ENCODE measurements around the gene PHYHIPL. TPM values are rescaled to one million over a fixed set of nuclear protein-coding genes. Genes with fewer than 3 reads are reported as not detected.

The PHYHIPL gene
- total and polyA plus RNA-seq, 2 of the 4 experiments (the other 2 are of a cell fraction), result not detected

DNA sequence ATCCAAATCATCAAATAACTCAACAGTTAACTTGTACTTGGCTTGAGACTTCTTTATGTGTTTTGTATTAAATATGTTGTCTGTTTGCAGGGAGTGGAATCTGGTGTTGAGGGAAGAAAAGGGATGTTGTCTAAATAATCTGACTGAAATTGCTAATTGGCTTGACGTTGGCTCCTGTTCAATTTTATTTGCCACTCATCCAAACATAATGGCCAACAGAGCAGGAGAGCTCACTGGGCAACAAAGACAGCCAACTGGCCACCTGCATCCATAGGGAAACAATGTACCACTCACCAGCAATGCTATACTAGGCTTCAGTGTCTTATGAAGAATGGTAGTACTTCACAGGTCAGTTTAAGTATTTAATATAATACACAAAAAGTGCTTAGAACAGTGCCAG, 105.4 kb downstream of the PHYHIPL start:
- Histone ChIP-seq H3K14ac (replicated peaks; ENCODE audit: low read depth, low read length) (no peak overlapping the region), H4K8ac (ENCODE audit: low read depth in 2 of 2, low read length in 2 of 2) (no peak overlapping the region), H2BK5ac (ENCODE audit: low read depth, low read length, poor library complexity, severe bottlenecking) (no peak overlapping the region), H3K56ac (ENCODE audit: extremely low read depth, insufficient read depth, low read length) (no peak overlapping the region), H3K79me1 (ENCODE audit: low read depth in 1 of 2, low read length in 2 of 2) (no peaks in the 10 kb centered on the region), H4K91ac (ENCODE audit: insufficient read depth, low read depth, low read length) (no peak overlapping the region), H3K36me3 (ENCODE audit: control insufficient read depth, insufficient read depth, low read length) (no peaks in the 10 kb centered on the region), H3K4me2 (ENCODE audit: low read depth, low read length) (no peak overlapping the region), H2BK120ac (ENCODE audit: low read depth, low read length) (no peak overlapping the region), H3K9me1 (ENCODE audit: insufficient read depth, low read length) (no peaks in the 10 kb centered on the region), H2AK9ac (replicated peaks; ENCODE audit: low read depth, low read length, poor library complexity) (no peak overlapping the region), H2AFZ (replicated peaks; ENCODE audit: low read length, poor library complexity) (no peak overlapping the region), H3K18ac (ENCODE audit: low read depth, low read length) (no peak overlapping the region), H3K4me1 (ENCODE audit: control insufficient read depth, insufficient read depth, low read length) (no peaks in the 10 kb centered on the region), H2BK20ac (ENCODE audit: low read depth, low read length) (no peak overlapping the region), H4K5ac (ENCODE audit: low read depth, low read length) (no peak overlapping the region), H3K4me3 (ENCODE audit: insufficient read depth, low read depth, low read length) (no peak overlapping the region), H3K27ac (ENCODE audit: insufficient read depth, low read length) (no peak overlapping the region), H3K23ac (ENCODE audit: low read depth, low read length) (no peak overlapping the region), H3K9ac (ENCODE audit: low read depth, low read length) (no peak overlapping the region), H2AK5ac (ENCODE audit: low read depth, low read length) (no peak overlapping the region), H3K9me3 (ENCODE audit: control insufficient read depth, insufficient read depth, low read length) (no peaks in the 10 kb centered on the region), H4K20me1 (ENCODE audit: insufficient read depth, low read length) (no peaks in the 10 kb centered on the region), H3K27me3 (ENCODE audit: control insufficient read depth, insufficient read depth, low read length) (no peaks in the 10 kb centered on the region), H2BK15ac (ENCODE audit: low read depth, low read length) (no peak overlapping the region), H3K4ac (ENCODE audit: low read depth, low read length) (no peak overlapping the region)
- no peak for TF ChIP-seq MXI1 (IDR thresholded peaks at IDR 0.05; ENCODE audit: borderline replicate concordance, low read depth, low read length)
- no peak for TF ChIP-seq RFX5 (IDR thresholded peaks at IDR 0.05; ENCODE audit: low read depth, low read length)
- no peak for TF ChIP-seq MAZ (IDR thresholded peaks at IDR 0.05; ENCODE audit: borderline replicate concordance, low read depth, low read length)
- no peak for TF ChIP-seq BHLHE40 (IDR thresholded peaks at IDR 0.05; ENCODE audit: low read depth, low read length)
- TF ChIP-seq, protein P1, sequence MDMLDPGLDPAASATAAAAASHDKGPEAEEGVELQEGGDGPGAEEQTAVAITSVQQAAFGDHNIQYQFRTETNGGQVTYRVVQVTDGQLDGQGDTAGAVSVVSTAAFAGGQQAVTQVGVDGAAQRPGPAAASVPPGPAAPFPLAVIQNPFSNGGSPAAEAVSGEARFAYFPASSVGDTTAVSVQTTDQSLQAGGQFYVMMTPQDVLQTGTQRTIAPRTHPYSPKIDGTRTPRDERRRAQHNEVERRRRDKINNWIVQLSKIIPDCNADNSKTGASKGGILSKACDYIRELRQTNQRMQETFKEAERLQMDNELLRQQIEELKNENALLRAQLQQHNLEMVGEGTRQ (IDR thresholded peaks at IDR 0.05; ENCODE audit: low read depth, low read length), result no peak
- no peak for TF ChIP-seq FOS (IDR thresholded peaks at IDR 0.05; ENCODE audit: low read depth, low read length)
- no peak for TF ChIP-seq NFE2L2 (IDR thresholded peaks at IDR 0.05; ENCODE audit: low read depth, low read length)
- no peak for TF ChIP-seq RAD21 (IDR thresholded peaks at IDR 0.05; ENCODE audit: low read length)
- TF ChIP-seq CEBPB (IDR thresholded peaks at IDR 0.05; ENCODE audit: low read depth, low read length), result no peak
- TF ChIP-seq, protein P2, sequence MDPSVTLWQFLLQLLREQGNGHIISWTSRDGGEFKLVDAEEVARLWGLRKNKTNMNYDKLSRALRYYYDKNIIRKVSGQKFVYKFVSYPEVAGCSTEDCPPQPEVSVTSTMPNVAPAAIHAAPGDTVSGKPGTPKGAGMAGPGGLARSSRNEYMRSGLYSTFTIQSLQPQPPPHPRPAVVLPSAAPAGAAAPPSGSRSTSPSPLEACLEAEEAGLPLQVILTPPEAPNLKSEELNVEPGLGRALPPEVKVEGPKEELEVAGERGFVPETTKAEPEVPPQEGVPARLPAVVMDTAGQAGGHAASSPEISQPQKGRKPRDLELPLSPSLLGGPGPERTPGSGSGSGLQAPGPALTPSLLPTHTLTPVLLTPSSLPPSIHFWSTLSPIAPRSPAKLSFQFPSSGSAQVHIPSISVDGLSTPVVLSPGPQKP (IDR thresholded peaks at IDR 0.05; ENCODE audit: borderline replicate concordance, low read depth, low read length), result no peak
- TF ChIP-seq POLR2A (IDR thresholded peaks at IDR 0.05; ENCODE audit: low read depth, low read length), result no peak
- no peak for TF ChIP-seq RCOR1 (IDR thresholded peaks at IDR 0.05; ENCODE audit: insufficient replicate concordance, low read length)
- no peak for TF ChIP-seq CHD1 (IDR thresholded peaks at IDR 0.05; ENCODE audit: low read depth, low read length)
- TF ChIP-seq, protein P3, sequence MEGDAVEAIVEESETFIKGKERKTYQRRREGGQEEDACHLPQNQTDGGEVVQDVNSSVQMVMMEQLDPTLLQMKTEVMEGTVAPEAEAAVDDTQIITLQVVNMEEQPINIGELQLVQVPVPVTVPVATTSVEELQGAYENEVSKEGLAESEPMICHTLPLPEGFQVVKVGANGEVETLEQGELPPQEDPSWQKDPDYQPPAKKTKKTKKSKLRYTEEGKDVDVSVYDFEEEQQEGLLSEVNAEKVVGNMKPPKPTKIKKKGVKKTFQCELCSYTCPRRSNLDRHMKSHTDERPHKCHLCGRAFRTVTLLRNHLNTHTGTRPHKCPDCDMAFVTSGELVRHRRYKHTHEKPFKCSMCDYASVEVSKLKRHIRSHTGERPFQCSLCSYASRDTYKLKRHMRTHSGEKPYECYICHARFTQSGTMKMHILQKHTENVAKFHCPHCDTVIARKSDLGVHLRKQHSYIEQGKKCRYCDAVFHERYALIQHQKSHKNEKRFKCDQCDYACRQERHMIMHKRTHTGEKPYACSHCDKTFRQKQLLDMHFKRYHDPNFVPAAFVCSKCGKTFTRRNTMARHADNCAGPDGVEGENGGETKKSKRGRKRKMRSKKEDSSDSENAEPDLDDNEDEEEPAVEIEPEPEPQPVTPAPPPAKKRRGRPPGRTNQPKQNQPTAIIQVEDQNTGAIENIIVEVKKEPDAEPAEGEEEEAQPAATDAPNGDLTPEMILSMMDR (conservative IDR thresholded peaks at IDR 0.05; ENCODE audit: low read depth, low read length), result no peak
- no peak for TF ChIP-seq SMC3 (IDR thresholded peaks at IDR 0.05; ENCODE audit: low read depth, low read length)
- no peak for TF ChIP-seq MAFK (IDR thresholded peaks at IDR 0.05; ENCODE audit: low read depth, low read length)
- BruUV-seq (replicated peaks), result no TSS peak
- POLR2A ChIA-PET (ENCODE audit: unreplicated experiment), result no interaction called here
- intact Hi-C loops (cut with micrococcal nuclease), result no loop called here
- ATAC-seq (ENCODE audit: low read depth) (no peak), DNase-seq (no peak)
- WGBS, 2 experiments (ENCODE audit: extremely low coverage in 2 of 2, insufficient read length in 1 of 2), result no CpG with 5 or more reads among the region's 1 CpG
- dilution Hi-C loops (cut with HindIII; ENCODE audit: low sequenced_read_pairs, unreplicated experiment), result no loop called here
- CTCF ChIA-PET, result no interaction called here
- in situ Hi-C loops (cut with MboI; ENCODE audit: low sequenced_read_pairs), result no loop called here
